GM21529 (cell line): ENCODE results near the gene PCSK2.
"Not testable (repeated sequence)": the region's sequence is repeated elsewhere in the genome, so short reads cannot be mapped to it uniquely, and the experiment has no call there.

Experiments used
- ATAC-seq: cut with Tn5 transposase; IDR thresholded peaks from one replicate; pipeline ENCODE4 v1.9.1; 2021; ENCODE audit not compliant: unreplicated experiment

PCSK2 gene, protein sequence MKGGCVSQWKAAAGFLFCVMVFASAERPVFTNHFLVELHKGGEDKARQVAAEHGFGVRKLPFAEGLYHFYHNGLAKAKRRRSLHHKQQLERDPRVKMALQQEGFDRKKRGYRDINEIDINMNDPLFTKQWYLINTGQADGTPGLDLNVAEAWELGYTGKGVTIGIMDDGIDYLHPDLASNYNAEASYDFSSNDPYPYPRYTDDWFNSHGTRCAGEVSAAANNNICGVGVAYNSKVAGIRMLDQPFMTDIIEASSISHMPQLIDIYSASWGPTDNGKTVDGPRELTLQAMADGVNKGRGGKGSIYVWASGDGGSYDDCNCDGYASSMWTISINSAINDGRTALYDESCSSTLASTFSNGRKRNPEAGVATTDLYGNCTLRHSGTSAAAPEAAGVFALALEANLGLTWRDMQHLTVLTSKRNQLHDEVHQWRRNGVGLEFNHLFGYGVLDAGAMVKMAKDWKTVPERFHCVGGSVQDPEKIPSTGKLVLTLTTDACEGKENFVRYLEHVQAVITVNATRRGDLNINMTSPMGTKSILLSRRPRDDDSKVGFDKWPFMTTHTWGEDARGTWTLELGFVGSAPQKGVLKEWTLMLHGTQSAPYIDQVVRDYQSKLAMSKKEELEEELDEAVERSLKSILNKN

GRCh38 chr20:17226410-17227218 lies at the start of gene PCSK2:
TSS of gene PCSK2 (plus strand) at chr20:17227040. CDS start at chr20:17227306, 266 bp downstream.
- ATAC-seq = no peak

DNA sequence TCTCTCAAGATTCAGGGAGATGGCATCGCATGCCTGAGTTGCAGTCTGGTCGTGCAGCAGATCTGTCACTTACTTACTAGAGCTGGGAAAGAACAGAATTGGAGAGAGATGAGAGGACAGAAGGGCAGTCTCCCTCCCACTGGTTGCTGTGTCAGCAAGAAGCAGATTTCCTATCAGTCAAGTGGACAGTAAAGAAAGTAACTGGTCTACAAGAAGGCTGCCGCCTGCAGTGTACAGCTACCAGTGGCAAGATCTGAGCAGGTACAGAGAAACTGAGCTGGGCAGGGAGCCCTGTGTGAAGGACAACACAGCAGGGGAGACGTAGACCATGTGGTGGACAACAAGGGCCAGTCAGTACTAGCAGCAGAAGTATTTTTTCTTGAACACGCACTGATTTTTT lies 49.5 kb upstream of the PCSK2 start:
- ATAC-seq = no peak

DNA sequence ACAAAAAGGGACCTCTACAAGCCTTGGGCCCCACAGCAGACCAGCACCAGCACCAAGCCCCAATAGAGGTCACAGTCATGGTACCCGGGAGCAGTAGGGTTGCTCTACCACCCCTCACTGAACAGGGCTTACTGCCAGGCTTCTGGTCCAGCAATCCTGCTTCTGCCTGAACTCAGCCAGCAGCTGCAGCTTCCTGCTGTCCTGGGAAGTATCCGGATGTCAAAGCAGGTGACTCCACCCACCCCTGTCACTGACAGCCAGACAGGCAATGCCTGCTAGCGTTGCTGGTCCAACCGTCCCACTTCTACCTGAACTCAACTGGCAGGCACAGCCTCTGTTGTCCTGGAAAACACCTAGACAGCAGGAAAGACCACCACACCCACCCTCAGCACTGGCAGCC lies 47.0 kb upstream of the PCSK2 start:
- ATAC-seq = no peak

- ATAC-seq = no peak
These were observed 36.7 kb upstream of the PCSK2 start for GRCh38 chr20:17189976-17190695.

DNA sequence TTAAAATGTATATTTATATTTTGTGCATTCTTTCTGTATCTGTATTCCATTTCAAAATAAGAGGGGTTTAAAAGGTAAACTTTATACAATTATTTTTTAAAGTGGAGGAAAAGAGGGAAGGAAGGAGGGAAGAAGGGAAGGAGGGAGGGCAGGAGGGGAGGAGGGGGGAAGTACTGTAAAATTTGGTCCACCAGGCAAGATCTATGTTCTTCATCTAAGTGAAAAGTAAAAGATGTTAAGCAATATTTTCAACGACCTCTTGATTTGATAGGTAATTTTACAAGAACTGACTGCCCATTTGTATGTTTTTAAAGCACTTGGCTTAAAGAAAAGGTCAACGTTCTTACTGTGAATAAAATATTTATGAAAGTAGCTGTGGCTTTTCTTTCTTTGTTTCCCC lies 29.8 kb upstream of the PCSK2 start:
- ATAC-seq = no peak

- no peak for ATAC-seq
These were observed 24.8 kb upstream of the PCSK2 start for GRCh38 chr20:17202030-17202429.

DNA sequence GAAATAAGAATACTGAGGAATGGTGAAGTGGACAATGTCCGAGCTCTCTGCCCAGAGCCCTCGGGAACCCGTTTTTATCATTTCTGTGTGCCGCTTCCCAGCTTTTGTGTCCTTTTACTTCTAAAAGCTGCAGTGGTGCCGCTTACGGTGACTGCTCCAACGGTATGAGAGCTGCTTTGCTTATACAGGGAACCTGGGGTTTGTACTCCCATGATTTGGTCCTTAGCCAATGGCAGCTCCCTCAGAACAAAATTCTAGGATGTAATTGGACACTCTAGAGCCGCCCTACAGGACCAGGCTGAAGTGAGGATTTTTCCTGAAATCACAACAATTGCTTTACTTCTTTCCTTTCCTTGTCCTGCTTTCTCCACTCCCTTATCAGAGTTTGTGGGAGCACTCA lies 24.2 kb upstream of the PCSK2 start:
- no peak for ATAC-seq

- no peak for ATAC-seq
These were observed 21.6 kb upstream of the PCSK2 start for GRCh38 chr20:17205084-17205813.

DNA sequence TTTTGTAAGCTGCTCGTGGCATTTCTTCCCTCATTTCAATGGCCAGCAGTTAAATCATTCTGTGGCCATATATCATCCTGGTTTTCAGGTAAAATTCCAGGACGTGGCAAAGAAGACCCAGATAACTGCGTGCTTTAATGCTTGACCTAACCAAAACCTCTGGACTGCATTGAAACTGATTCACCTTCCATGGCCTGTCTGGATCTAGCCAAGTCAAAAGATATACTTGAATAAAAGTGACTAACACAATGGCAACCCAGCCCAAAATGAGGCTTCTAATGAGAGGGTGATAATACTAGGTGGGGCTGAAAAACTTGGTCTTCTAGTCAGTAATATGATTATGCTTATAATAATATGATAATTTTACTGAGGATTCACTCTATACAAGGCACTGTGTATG lies 16.5 kb upstream of the PCSK2 start:
- no peak for ATAC-seq

DNA sequence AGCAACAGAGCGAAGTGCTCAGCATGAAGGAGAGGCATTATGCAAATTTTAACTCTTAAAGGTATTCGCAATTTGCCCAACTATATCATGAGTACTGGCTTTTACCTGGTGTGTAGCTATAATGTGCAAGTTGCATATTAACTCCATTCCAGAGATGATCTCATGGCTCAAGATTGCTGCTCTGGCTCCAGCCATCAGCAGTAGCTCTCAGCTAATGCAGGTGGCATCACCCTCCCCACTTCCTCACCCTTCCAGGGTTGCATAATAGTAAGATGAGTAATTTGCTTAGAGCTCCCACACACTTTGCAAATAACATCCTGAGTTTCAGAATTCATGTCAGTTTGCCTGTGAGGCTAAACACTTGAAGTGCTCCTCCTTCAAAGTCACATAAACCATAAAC lies 15.9 kb upstream of the PCSK2 start:
- no peak for ATAC-seq

GRCh38 chr20:17215167-17215566 lies 11.7 kb upstream of the PCSK2 start:
- ATAC-seq = no peak

DNA sequence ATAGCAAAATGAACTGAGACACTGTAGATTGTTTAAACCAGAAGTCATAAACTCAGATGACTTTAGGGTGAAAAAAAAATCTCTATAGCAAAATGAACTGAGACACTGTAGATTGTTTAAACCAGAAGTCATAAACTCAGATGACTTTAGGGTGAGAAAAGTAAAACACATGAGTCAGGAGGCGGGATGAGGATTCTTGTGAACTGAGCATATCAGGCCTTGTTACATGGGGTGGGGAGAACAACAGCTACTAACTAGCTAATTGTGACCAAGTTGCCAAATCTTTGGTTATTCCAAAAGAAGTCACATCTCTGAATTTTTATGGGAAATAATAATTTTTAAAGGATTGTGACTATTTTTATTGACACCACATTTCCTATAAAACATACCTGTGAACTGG lies 7.0 kb upstream of the PCSK2 start:
- ATAC-seq = not testable (repeated sequence)

DNA sequence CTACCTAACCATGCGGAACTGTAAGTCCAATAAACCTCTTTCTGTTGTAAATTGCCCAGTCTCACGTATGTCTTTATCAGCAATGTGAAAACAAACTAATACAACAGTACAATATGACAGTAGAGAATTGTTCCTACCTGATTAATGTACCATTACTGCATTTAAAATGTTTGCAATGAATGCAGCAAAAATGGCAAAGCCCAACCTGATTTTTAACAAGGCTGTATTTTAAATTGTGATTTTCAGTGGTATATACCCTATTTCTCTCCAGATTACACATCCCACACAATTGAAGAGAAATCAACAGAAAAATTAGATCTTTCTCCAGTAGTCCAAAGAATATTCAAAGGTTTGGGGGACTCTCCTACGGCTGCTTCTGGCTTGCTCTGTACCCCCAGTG lies 3.3 kb upstream of the PCSK2 start:
- no peak for ATAC-seq

DNA sequence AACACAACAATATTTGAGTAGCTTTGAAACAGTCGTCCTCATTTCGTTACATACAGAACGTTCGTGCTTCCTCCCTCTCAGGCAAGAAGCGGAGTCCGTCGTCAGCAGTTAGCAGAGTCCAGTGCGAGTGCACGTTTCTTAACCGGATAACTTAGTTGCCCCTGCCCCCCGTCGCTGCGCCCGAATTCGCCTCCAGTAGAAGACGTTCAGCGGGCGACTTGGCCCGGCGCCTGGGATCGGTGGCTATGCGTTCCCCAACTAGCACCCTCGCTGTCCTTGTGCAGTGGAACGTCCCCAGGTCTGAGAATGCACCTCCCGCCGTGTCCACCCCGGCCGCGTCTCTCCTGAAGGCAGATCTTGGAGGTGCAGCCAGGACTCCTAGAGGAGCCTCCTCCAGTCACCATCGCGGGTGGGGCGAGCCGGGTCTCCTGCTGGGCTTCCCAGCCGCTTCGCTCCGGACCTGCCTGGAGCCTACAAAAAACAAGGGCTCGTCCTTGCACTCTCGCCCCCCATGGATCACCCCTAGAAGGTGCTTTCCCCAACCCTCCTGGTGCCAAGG lies 910 bp upstream of the PCSK2 start:
- no peak for ATAC-seq

GRCh38 chr20:17227219-17227575 lies 357 bp downstream of the PCSK2 start:
- ATAC-seq = no peak

GRCh38 chr20:17227669-17228623 lies 1.1 kb downstream of the PCSK2 start:
- no peak for ATAC-seq

DNA sequence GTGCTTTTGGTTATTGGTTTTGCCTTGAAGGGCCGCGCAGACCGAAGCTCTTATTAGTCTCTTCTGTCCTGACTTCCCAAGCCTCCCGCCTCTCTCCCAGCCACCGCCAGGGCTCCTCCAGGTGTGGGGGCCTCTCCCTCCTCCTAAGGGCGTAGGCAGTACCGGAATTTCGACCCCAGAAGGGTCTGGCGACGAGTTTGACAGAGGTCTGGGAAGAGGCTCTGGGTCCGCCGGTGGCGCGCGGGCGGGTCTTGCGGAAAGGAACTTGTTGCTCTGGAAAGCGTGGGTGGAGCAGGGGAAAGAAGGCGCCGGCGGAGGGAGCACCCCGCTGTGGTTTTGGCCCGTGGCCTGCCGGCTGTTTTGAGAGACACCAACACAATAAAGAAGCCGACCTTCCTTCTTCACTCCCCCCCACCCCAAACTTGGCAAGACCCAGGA lies 1.8 kb downstream of the PCSK2 start:
- no peak for ATAC-seq

DNA sequence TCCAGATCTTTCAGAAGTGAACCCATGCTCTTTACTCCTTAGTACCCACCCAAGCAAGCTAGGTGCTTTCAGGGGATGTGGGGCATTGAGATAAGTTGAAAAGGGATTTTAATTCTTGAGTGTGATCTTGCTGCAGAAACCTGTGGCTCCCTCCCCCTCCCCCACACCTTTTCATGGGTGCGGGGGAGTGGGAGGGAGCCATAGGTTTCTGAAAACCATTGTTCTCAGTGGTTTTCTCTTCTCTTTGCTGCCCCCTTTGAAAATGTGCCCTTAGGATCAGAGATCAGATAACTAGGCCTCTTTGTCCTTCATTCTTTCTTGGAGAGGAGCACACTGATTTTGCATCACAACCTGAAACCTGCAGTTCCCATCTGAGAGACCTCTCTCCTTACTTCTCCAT lies 2.4 kb downstream of the PCSK2 start:
- no peak for ATAC-seq

- ATAC-seq = no peak
These were observed 6.8 kb downstream of the PCSK2 start for GRCh38 chr20:17233626-17234025.
